ENCODE results near the gene KCNAB2.
A peak's percentile ranks its signal among the peaks of the same experiment; 100 is the strongest.

Gene KCNAB2

DNA sequence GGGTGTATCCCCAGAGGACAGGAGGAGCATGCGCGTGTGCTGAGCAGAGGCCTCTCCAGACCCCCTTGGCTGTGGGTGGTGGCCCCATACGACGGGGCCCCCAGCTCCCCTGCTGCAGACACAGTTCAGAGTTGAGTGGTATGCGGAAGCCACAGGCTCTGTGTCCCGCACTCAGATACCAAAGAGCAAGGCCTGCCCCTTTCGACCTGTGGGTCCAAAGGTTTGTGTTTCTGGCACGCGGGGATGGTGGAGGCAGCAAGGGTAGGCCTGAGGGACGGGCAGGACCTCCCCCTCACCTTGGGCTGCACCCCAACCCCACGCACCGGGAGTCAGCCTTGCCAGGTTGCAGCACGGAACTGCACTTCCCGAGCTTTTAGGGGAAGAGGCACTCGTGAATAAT lies at the start of gene KCNAB2:
TSS of gene KCNAB2 (plus strand) at position 328 of the 400 bp plus-strand sequence. CDS start 5,649 bp downstream, outside the sequence.
- DNase-seq, result no peak

DNA sequence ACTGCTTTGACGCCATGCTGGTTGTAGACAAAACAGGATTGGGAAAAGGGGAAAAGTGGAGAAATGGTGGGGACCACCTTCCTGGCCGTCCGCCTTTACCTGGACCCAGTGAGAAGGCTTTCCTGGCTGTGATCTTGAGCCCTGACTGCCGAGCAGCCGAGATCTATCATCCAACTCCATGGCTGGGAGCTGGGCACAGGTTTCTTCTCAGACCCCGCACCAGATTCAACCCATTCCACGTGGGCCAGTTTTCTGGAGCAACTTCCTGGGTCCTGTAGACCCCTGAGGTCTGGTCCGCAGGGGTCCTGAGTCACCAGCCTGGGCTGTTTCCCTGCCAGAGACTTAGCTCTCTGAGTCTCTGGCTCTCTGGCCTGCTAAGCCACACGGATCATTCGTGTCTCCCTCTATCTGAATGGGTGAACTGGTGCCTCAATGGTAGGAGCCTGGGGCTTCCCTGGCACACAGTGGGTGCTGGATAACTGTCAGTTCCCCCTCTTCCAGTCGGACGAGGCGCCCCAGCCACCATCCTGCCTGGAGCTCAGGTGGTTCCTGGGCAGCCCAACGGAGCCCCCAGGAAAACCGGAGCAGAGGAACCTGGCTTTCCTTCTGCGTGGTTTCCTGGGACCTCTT lies 48.9 kb upstream of the KCNAB2 start:
- no peak for DNase-seq

DNA sequence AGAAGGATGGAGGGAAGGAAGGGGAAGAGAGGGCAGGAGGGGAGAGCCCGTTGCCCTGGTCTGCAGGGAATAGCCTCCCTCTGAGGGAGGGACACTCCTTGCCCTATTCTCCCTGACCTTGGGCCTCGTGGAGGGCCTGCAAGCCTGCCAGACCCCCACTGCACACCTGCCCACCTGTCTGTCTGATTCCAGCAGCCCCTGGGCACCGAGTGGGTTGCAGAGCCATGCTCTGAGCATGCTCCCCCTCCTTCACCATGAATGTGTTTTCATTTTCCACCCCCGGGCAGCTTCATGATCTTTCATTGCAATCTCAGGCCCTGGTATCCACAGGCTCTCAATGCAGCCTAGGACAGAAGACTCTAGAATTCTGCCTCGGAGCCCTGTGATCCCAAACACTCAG lies 48.4 kb upstream of the KCNAB2 start:
- DNase-seq, result no peak

DNA sequence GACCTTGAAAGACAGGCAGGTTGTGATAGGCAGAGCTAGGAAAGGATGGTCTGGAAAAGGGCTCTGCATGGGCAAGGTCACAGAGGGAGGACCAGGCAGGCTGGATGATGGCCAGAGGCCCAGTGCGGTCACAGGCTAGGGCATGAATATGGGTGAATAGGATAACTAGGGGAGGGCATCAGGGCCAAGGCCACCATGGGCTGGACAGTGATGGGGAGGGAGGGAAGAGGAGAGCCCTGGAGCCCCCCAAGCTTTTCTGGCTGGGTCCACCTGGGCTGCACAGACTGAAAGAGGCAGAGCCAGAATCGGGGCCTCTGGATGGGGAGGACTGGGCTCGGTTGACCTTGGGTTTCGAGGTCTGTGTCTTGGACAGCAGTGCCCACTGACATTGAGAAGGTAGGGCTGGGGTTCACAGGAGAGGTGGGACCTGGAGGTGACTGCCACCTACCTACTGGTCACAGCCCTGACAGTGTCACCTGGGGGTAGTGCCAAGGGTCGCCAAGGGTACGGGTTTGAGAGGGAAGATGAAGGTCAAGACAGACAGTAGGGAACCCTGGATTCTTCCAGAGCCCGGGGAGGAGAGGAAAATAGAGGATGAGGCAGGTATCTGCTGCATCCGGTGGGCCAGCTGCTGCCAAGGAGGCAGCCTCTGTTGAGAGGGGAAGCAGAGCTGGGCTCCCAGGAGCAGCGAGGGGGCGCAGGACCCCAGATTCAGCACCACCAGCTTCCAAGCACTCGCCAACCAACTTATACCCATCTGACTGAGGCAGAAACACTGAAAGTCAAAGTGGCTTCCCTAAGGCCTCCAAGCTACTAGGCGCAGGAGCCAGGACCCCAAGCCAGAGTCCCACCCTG lies 47.4 kb upstream of the KCNAB2 start:
- DNase-seq, result no peak

DNA sequence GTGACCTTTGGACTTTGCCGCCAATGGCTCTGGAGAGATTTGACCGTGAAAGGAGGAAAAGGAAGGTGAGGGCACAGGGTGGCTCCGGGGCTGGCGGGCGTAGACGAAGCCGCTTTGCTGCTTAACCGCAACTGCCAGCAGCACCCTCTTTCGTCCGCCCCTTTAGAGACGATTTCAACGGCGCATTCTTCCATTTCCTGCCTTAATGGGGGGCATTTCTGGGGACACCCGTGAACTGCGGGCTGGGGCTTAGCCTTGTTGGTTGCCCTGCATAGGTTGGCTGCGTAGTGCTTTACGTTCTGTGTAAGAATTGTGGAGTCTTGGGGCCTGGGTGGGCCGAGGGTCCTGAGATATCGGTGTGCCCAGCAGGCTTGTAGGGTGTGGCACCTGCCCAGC lies 46.8 kb upstream of the KCNAB2 start:
- no peak for DNase-seq

DNA sequence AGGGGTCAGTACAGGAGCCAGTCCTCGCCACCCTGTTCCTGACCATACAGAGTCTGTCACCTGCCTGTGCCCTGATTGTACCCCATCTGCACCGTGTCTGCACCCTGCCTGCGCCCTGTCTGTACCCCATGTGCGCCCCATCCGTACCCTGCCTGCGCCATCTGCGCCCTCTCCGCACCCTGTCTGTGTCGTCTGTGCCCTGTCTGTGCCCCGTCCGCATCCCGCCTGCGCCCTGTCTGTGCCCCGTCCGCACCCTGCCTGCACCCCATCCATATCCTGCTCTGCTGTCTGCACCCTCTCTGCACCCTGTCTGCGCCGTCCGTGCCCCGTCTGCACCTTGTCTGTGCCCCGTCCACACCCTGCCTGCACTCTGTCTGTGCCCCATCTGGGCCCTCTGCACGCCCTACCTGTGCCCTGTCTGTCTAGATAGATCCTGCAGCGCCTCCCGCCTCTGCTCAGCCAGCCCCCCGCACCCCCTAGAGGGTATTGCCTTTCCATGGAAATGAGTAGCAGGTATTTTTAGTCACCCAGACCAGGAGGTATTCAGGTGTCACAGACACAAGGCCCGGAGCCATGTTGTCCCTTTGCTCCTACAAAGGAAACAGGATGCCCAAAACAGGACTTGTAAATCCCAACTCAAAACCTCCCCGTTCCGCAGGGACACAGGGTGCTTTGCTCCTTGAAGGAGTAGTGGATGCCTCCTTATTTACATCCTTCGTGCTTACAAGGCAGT lies 45.8 kb upstream of the KCNAB2 start:
- DNase-seq, result no peak

DNA sequence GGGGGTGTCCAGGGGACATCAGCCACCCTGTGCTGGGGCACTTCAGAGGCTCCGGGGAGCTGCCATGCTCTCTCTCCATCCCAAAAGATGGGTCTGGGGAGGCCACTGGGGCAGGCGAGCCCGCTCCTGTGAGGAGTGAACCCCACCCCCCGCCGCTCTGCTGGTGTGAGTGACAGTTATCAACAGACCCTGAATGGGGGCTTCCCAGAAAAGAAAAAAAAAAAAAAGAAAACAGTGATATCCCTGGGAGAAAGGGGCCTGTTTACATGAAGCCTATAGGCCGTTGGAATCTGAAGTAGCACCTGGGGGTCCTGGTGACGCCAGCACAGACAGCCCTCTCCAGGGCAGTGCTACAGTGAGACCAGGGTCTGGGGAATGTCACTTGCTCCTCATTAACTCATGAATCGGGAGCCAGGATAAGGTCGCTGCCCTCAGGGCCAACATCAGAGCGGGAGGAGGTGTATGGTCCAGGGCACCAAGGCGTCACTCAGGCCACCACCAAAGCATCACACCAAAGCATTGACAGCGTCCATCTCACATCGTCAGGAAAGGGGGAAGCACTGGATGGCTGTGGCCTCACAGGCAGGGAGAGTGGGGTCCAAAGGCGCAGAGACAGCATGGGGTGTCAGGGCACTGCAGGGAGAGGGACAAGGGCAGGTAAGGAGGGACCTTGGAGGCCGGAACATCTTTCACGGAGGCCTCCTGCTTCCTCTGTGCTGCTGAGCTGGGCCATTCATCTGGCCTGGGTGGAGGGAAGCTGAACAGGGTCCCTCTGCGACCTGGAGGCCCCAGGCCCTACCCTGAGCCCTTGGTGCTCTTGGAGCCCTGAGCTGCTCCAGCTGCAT lies 45.0 kb upstream of the KCNAB2 start:
- no peak for DNase-seq

DNA sequence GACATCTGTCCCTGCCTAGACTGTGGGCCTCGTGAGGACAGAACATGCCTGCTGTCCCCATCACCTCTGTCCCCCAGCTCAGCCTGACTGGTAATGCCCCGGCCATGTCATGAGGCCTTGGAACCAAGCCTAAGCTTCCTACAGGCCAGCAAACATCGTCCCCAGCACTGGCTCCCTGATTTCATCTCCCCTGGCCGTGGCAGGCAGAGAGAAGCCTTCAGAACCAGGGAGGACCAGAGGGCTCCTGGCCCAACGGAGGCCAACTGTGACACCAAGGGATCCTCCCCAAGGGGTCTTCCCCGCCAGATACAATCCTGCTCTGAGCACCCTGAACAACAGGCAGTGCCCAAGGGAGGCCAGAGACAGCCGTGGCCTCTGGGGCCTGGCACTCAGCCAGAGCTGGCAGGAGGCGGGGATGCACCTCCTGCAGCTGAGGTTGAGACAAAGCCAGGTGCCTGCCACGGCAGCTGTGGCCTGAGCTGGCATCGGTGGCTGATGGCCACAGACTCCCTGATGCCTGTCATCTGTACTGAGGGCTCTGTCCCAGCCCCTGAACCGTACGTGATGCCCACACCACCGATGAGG lies 43.6 kb upstream of the KCNAB2 start:
- no peak for DNase-seq

DNA sequence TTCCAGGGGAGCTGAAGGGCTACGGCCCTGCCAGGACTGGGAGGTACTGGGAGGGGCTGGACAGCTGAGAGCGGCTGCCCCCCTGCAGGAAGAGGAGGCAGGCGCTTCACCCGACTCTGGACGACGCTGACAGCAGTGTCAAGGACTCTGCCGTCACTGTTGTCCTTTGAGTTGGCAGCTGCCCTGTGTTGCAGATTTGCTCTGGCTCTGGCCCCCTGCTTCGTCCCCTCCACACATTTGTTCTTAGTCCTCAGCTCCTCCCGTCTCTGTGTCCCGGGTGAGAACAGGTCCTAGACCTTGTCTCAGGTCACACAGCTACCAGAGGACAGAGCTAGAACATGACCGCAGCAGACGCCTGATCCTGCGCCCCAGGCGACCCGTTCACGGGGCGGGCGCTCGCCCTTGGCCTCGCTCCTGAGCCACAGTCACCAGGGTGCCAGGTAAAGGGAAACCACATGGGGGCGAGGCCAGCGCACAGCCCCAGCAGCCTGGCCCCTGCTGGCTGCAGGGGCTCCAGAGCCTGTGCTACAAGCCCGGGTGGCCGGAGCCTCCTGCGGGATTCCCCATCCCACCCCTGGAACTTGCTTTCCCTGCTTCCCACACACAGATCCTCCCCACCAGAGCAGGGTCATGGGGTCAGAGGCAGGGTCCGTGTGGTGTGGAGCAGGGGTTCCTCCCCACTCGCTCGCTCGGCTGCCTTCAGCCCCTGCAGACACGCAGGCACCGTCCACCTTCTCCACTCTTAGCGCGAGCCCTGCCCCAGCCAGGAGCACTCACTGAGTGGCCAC lies 42.8 kb upstream of the KCNAB2 start:
- no peak for DNase-seq

DNA sequence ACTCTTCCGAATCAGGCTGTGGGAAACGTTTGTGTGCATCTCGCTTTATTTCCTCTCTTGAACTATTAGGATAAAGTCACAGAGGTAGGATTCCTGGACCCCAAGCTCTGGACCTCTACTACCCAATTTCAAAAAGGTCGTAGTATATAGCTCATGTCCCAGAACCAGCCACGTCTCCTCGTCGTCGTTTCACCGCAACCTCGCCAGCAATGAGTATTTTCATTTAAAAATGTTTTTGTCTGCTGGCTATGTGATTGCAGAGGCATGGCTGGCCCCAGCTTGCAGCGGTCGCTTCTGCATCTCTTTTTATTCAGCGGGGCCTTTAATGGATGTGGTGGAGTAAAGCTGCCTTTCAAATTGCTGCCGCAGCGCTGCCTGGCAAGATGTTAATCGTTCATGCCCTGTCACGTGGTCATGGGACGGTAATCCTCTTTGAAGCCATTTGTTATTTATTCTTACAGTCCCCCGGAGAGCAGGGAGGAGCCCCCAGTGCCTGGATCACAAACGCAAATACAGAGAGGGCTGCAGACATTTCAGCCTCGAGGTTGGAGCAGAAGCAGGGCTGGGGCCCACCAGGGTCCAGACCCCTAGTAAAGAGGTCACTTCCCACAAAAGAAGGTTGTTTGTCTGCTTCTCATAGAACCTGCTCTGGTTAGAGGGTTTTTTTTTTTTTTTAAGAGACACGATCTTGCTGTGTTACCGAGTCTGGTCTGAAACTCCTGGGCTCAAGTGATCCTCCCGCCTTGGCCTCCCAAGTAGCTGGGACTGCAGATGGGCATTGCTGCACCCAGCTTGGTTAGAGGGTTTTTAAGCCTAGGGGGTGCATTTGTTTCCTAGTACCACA lies 41.9 kb upstream of the KCNAB2 start:
- DNase-seq, result no peak

DNA sequence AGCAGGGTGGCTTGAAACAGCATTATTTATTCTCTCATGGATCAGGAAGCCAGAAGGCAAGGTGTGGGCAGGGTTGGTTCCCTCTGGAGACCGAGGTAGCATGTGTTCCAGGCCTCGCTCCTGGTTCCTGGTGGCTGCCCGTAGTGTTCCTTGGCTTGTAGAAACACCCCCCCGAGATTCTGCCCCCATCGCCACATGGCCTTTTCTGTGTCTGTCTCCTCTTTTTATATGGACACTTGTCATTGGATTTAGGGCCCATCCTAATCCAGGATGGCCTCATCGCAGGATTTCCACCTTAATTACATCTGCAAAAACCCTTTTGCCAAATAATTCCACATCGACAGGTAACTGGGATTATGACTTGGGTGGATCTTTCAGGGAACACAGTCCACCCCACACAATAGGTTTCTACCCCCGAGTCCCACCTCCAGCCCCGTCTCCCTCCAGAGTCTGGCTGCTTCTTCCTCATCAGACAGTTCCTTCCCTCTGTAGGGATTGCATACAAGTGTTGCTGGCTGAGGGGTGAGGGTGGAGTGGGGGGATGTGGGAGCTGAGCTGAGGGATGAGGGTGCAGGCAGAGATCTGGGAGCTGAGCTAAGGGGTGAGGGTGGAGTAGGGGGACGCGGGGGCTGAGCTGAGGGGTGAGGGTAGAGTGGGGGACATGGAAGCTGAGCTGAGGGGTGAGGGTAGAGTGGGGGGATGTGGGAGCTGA lies 41.1 kb upstream of the KCNAB2 start:
- DNase-seq, result no peak

DNA sequence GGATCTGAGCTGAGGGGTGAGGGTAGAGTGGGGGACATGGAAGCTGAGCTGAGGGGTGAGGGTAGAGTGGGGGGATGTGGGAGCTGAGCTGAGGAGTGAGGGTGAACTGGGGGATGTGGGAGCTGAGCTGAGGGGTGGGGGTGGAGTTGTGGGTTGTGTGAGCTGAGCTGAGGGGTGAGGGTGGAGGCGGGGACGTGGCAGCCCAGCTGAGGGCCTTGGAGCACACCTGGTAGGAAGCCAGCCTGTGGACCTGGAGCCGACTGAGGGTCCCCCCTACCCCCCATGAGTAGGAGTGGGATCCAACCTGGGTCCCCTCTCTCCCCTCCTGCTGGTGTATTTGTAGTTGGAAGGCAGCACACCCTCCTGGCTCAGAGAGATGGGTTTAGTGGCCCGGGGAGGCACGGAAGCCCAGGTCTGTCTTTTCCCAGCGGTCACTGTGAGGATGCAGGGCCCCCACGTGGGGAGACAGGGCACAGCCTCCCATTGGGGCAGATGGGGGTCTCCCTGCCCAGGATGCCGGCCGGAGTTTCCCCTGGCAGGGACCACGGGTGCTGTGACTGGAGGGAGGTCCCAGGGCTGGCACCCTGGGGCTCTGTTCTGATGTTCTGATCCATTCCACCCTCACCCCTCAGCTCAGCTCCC lies 40.3 kb upstream of the KCNAB2 start:
- DNase-seq, result no peak

DNA sequence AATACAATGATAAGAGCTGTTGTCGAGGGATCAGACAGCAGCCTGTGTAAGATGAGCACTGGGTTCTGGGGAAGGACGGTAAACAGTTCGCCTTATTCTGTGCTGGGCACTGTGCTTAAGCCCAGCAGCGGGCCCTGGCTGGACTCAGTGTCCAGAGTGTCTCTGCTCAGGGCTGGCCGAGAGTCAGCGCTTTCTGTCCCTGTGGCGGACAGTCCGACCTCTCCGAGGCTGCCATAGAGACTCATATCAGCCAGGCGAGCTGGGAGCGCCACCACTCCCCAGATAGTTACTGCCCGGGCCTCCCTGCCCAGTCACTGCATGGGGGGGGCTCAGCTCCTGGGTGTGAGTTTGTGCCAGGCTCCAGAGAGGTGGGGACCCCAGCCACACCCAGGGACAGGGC lies 38.8 kb upstream of the KCNAB2 start:
- DNase-seq, result no peak

DNA sequence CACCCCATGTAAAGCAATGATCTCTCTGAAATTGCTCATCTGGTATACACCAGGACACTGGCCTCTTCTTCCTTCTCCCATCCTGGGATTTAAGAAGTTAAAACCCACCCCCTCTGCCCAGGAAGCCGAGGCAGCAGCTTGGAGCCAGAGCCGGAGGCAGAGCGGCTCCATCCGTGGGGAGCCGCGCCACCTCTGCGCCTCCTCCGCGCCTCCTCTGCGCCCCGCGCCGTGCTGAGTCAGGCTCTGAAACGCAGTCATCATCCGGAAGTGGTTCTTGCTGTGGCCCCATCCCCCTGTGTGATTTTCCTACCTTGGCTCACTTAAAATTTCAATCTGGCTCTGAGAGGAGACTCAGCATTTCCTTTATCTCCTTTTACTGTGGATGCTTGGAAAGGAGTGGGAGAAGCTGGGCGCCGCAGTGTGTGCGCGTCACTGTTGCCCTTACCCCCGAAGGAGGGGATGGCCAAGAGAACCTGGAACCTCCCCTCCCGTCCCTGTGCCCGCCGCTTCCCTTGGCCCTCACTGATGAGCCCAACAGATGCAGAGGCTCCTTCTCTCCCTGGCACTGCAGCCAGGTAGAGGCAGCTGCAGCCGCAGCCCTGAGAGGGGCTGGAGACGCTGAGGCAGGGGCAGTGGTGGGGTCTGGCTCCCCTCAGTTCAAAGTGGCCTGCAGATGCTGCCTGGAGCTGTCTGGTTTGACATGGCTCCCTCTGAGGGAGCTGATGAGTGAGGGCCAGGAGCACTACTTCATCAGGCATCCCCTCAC lies 38.2 kb upstream of the KCNAB2 start:
- DNase-seq, result peak in 1 of 4 experiments; percentile 28

DNA sequence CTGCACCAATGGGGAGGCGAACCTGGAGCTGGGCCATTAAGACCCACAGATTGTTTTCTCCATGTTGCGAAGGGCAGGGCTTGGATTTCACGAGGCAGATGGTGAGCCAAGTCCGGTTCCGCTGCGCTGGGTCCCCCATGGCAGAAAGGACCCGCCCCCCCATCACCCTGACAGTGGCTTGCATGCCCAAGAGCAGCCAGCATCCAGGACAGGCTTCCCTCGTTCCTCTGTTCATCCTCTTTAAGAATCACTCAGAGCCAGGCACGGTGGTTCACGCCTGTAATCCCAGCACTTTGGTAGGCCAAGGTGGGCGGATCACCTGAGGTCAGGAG lies 37.6 kb upstream of the KCNAB2 start:
- no peak for DNase-seq

DNA sequence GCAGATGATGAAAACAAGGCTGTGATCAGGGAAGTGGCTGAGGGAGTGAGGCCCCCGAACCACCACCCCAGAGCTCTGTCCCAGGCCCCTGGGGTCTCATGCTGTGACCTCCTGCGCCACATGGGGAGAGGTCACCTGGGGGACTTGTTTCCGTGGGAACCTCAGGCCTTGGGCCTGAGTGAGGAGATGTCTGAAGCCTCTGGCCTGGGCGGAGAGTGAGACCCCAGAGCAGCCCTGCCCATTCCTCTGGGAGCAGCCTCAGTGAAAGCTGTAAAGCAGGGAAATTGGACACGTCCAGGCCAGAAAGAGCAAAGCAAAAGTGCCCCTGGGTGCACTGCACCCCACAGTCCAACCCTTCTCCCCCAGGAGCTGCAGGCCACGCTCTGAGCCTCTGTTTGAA lies 37.0 kb upstream of the KCNAB2 start:
- no peak for DNase-seq

DNA sequence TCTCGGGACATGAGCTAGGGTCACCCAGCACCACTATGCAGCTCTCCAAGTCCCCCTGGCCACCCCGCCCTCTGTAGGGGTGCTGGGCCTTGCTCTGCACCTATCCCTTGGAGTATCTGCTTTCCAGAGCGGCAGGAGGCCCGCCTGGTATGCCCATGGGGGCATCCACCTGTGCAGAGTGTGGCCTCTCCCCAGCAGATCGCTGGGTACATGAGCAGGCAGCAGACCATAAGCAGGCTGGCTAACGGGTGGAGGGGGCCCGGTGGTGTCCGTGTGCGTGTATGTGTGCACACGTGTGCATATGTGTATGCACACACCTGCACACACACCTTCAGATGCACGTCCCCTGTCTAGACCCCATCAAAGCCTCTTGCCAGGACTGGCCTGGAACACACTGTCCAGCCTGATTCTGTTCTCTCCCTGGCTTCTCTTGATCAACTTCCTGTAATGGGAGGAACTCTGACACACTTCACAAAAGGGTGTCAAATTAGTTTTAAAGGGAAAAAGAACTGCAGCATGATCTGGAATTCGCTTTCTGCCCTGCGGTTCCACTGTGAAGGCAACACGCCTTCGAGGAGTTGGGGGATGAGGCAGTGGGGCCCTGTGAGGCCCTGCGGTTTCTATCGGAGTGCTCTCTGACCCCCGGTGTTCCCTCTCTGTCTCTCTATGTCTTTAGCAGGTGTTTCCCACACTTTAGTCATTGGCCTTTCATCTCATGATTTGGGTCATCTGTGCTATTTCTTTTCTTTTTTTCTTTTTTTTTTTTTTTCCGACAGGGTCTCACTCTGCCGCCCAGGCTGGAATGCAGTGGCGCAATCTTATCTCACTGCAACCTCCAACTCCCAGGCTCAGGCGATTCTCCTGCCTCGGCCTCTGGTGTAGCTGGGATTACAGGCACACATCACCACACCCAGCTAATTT lies 36.3 kb upstream of the KCNAB2 start:
- no peak for DNase-seq

DNA sequence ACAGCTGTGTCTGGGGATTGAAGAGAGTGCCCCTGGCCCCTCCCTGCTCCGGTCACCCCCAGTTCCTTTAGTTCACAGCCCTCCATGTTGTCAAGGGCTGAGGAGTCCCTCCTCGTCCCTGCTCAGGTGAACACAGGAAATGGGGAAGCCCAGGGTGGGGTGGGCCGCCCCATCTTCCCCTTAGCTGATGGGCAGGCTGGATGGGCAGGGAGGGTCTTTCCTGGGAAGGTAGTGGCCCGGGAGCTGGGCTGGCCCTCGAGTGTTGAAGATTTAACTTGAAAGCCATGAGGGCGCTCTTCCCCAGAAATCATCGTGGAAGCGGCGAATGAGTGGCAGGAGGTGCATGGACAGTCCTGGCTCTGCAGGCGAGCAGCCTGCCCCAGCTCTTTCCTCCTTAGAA lies 35.1 kb upstream of the KCNAB2 start:
- no peak for DNase-seq

Data from activated naive CD4-positive, alpha-beta T cell (primary cell).